ENCODE measurements around the gene LURAP1L.
"Not testable (repeated sequence)": the region's sequence is repeated elsewhere in the genome, so short reads cannot be mapped to it uniquely, and the experiment has no call there.

The LURAP1L gene

DNA sequence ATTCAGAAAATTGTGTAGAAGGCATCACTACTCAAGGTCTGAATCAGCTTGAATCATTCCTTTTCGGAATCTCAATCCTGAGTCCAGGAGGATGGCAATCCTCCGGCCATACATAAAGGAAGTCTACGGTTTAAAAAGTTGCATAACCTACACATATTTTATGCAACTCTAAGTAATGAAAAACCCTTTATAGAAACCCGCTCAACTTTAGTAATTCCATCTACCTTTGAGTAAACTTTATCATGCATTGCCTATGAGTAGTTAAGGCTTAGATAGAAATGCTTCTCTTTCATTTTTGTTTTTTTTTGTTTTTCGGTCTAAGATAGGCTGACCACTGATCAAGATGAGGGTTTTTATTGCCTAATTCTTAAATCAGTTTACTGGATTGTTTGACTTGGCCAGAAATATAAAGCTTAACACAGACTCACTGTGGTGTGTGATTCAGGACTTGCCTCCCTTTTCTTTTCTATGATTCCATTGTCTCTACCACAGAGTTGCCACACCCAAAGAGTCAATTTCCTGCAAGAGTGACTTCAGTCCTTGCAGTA is 85.0 kb downstream of the LURAP1L start:
- no peak for DNase-seq (ENCODE audit: low read depth in 2 of 2)

- no peak for DNase-seq (ENCODE audit: low read depth in 2 of 2)
These were observed 86.2 kb downstream of the LURAP1L start for GRCh38 chr9:12860998-12861397.

GRCh38 chr9:12862611-12863410 is 88.0 kb downstream of the LURAP1L start:
- DNase-seq (ENCODE audit: low read depth in 2 of 2), result no peak

- no peak for DNase-seq (ENCODE audit: low read depth in 2 of 2)
These were observed 88.8 kb downstream of the LURAP1L start for GRCh38 chr9:12863618-12864017.

GRCh38 chr9:12865380-12865779 is 90.6 kb downstream of the LURAP1L start:
- not testable (repeated sequence) for DNase-seq (ENCODE audit: low read depth in 2 of 2)

All from stimulated activated CD4-positive, alpha-beta T cell treated with anti-CD3 and anti-CD28 coated beads, Interleukin-15, amount 100 ng/mL, for 48 hours (primary cell).